Body of pancreas (tissue), 4 donors: ENCODE measurements around the gene KLRD1. TPM values are rescaled to one million over a fixed set of nuclear protein-coding genes. Genes with fewer than 3 reads are reported as not detected.

Source experiments
- ATAC-seq: fragments of 150-250 bp; one replicate; pipeline ENCODE4 v1.9.1; 2016
- DNase-seq, 4 donors: peaks; one replicate each; pipeline ENCODE4 v3.0.0-alpha.2; 2019
- H3K27ac ChIP-seq, 4 donors: fragments of 200-600 bp; sonication (generic); 1 replicate in 3 of 4; 2 replicates in 1 of 4; pipeline versions ENCODE4 v1.5.1 to v1.6.1; 2016 to 2019; ENCODE audit warnings: mild to moderate bottlenecking in 1 of 4, mixed read lengths in 1 of 4, moderate library complexity in 1 of 4
- H3K27me3 ChIP-seq, 2 donors: fragments of 200-600 bp; sonication (generic); one replicate each; pipeline ENCODE4 v1.6.0; 2016; ENCODE audit warnings: mild to moderate bottlenecking in 1 of 2
- H3K36me3 ChIP-seq, 2 donors: fragments of 200-600 bp; sonication (generic); replicated peaks in 1 of 2; 2 replicates each; pipeline ENCODE4 v1.5.1; 2016; ENCODE audit warnings: low read depth in 2 of 2; ENCODE audit not compliant: insufficient read depth in 1 of 2
- H3K4me1 ChIP-seq: fragments of 200-600 bp; sonication (generic); one replicate; pipeline ENCODE4 v1.6.0; 2016
- H3K4me3 ChIP-seq, 2 donors: fragments of 200-600 bp; sonication (generic); 1 replicate in 1 of 2; 2 replicates in 1 of 2; pipeline ENCODE4 v1.5.1; 2016 to 2019
- H3K9me3 ChIP-seq, 3 donors: fragments of 200-600 bp; sonication (generic); 1 replicate in 2 of 3; 2 replicates in 1 of 3; pipeline ENCODE4 v1.5.1; 2016
- POLR2A ChIP-seq, 3 donors: fragments of 450-650 bp; IDR thresholded peaks; one replicate each; pipeline ENCODE4 v1.6.1; 2016; ENCODE audit warnings: antibody characterized with exemption in 3 of 3, mild to moderate bottlenecking in 2 of 3
- WGBS, 2 donors: methylation state at CpG; one replicate each; pipeline ENCODE4 v1.1.5; 2017; 5-methylcytosine and 5-hydroxymethylcytosine counted together
- intact Hi-C: fragments of 100-400 bp; cut with DNase I; formaldehyde crosslinking; loops from one replicate; pipeline ENCODE4 v1.15.1; 2023
- total RNA-seq, 2 donors: library from RNA; depleted of rRNA; stranded (reverse); fragments of >200 nt; gene quantifications; one replicate each; pipeline ENCODE4 v1.1.0, GENCODE V29; 2016
- TF ChIP-seq, protein P1 (sequence below), 7 experiments: fragments of 450-650 bp in 4 of 7; fragments of 200-600 bp in 3 of 7; sonication (generic) in 3 of 7; IDR thresholded peaks; one replicate each; pipeline ENCODE4 v1.5.1; 2016 to 2019; ENCODE audit warnings: antibody characterized with exemption in 7 of 7

The KLRD1 gene
- total RNA-seq, 2 donors from 2014 or later: under 0.01 to 0.78 TPM

- DNase-seq: no peak
- no peak overlapping the region for H3K27ac ChIP-seq
- no peaks in the 10 kb centered on the region for H3K4me1 ChIP-seq
- no peaks in the 10 kb centered on the region for H3K36me3 ChIP-seq
- intact Hi-C loops: no loop called here
- no peak for ATAC-seq
- 67 to 69% methylated on average over 2 to 3 of the region's 4 CpGs for WGBS, 2 donors
- TF ChIP-seq, protein P1, sequence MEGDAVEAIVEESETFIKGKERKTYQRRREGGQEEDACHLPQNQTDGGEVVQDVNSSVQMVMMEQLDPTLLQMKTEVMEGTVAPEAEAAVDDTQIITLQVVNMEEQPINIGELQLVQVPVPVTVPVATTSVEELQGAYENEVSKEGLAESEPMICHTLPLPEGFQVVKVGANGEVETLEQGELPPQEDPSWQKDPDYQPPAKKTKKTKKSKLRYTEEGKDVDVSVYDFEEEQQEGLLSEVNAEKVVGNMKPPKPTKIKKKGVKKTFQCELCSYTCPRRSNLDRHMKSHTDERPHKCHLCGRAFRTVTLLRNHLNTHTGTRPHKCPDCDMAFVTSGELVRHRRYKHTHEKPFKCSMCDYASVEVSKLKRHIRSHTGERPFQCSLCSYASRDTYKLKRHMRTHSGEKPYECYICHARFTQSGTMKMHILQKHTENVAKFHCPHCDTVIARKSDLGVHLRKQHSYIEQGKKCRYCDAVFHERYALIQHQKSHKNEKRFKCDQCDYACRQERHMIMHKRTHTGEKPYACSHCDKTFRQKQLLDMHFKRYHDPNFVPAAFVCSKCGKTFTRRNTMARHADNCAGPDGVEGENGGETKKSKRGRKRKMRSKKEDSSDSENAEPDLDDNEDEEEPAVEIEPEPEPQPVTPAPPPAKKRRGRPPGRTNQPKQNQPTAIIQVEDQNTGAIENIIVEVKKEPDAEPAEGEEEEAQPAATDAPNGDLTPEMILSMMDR (IDR thresholded peaks at IDR 0.05): no peak
- TF ChIP-seq POLR2A (IDR thresholded peaks at IDR 0.05): no peak
- H3K4me3 ChIP-seq: no peak overlapping the region
- H3K27me3 ChIP-seq: no peaks in the 10 kb centered on the region
- no peaks in the 10 kb centered on the region for H3K9me3 ChIP-seq
Observed at GRCh38 chr12:10354071-10354470, 46.4 kb downstream of the KLRD1 start.

- 58 to 72% methylated on average over 2 of the region's 2 CpGs for WGBS, 2 donors
- no peak overlapping the region for H3K27ac ChIP-seq
- H3K27me3 ChIP-seq: no peaks in the 10 kb centered on the region
- intact Hi-C loops: no loop called here
- ATAC-seq (no peak), DNase-seq (peak in 1 of 4 donors; percentile 26)
- TF ChIP-seq, protein P1 (IDR thresholded peaks at IDR 0.05): no peak
- no peak for TF ChIP-seq POLR2A (IDR thresholded peaks at IDR 0.05)
- H3K36me3 ChIP-seq: no peaks in the 10 kb centered on the region
- no peaks in the 10 kb centered on the region for H3K9me3 ChIP-seq
- no peak overlapping the region for H3K4me3 ChIP-seq
- no peaks in the 10 kb centered on the region for H3K4me1 ChIP-seq
Observed at GRCh38 chr12:10354502-10354901, 46.8 kb downstream of the KLRD1 start.

GRCh38 chr12:10358131-10358530 is 50.5 kb downstream of the KLRD1 start:
- H3K4me3 ChIP-seq: no peak overlapping the region
- no peaks in the 10 kb centered on the region for H3K36me3 ChIP-seq
- H3K4me1 ChIP-seq: peaks cover 10% of the 10 kb centered on the region
- H3K9me3 ChIP-seq: no peaks in the 10 kb centered on the region
- H3K27ac ChIP-seq: no peak overlapping the region
- ATAC-seq: no peak
- intact Hi-C loops: no loop called here
- WGBS, 2 donors: 69 to 93% methylated on average over 5 of the region's 5 CpGs
- TF ChIP-seq, protein P1 (IDR thresholded peaks at IDR 0.05): no peak
- no peaks in the 10 kb centered on the region for H3K27me3 ChIP-seq
- DNase-seq: no peak

- Histone ChIP-seq H3K4me1 (peaks cover 10% of the 10 kb centered on the region), H3K27ac (no peak overlapping the region), H3K27me3 (no peaks in the 10 kb centered on the region), H3K9me3 (no peaks in the 10 kb centered on the region), H3K4me3 (no peak overlapping the region), H3K36me3 (no peaks in the 10 kb centered on the region)
- WGBS, 2 donors: 100% methylated on average over 1 of the region's 1 CpG
- ATAC-seq (no peak), DNase-seq (no peak)
- intact Hi-C loops: no loop called here
- no peak for TF ChIP-seq POLR2A (IDR thresholded peaks at IDR 0.05)
- TF ChIP-seq, protein P1 (IDR thresholded peaks at IDR 0.05): no peak
Observed at GRCh38 chr12:10358969-10359368, 51.3 kb downstream of the KLRD1 start.

DNA sequence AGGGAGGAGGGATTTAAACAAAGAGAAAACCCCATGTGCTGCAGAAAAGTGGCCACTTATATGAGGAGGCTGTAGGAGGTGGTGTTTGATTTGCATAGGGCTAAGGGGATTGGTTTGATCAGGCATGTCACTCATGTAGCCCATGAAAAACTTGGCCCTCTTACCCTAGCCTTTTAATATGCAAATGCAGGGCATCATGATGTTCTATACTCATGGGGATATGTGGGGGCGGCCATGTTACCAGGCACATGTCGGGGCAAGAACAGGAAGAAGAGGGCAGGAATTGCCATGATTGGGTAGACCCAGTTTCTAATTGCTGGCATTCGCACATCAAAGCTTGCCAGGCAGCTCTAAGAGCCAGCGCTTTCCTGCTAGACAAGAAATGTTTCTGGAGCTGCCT is 53.4 kb downstream of the KLRD1 start:
- Histone ChIP-seq H3K9me3 (no peaks in the 10 kb centered on the region), H3K36me3 (no peaks in the 10 kb centered on the region), H3K27ac (peak overlapping the region in 3 of 4 donors; percentile 90 to 98 (median 91)), H3K4me1 (peaks cover 20% of the 10 kb centered on the region), H3K4me3 (no peak overlapping the region), H3K27me3 (no peaks in the 10 kb centered on the region)
- TF ChIP-seq, protein P1 (IDR thresholded peaks at IDR 0.05): no peak
- no peak for TF ChIP-seq POLR2A (IDR thresholded peaks at IDR 0.05)
- DNase-seq (no peak), ATAC-seq (no peak)
- 90% methylated on average over 4 of the region's 4 CpGs for WGBS, 2 donors
- intact Hi-C loops: no loop called here
